CD4-positive, alpha-beta T cell (primary cell): ENCODE results near the gene RABEPK. TPM values are rescaled to one million over a fixed set of nuclear protein-coding genes. Genes with fewer than 3 reads are reported as not detected.

Experiments
- ATAC-seq: fragments of 200-7000 bp; cut with Tn5 transposase; one replicate; pipeline ENCODE4 v1.10.0; 2022; ENCODE audit warnings: mild to moderate bottlenecking; ENCODE audit not compliant: poor library complexity
- CTCF ChIA-PET: fragments of 350-600 bp; sonication (Branson Sonifier 250); formaldehyde crosslinking; loops from one replicate; lab custom pipeline; 2021; ENCODE audit warnings: antibody characterized with exemption, inconsistent platforms; lab: Charles Lee
- POLR2A ChIA-PET: fragments of 350-600 bp; sonication (Branson Sonifier 250); formaldehyde crosslinking; loops from one replicate; lab custom pipeline; 2021; ENCODE audit warnings: antibody characterized with exemption, inconsistent platforms; lab: Charles Lee
- DNase-seq, 14 experiments: peaks; one replicate each; pipeline ENCODE4 v3.0.0-alpha.2; 2013 to 2020; ENCODE audit warnings: mixed read lengths in 2 of 14
- H3K27ac ChIP-seq, 2 donors: one replicate each; pipeline versions ENCODE4 v1.5.1 to v1.7.0; 2013; ENCODE audit warnings: low read length in 2 of 2, low read depth in 1 of 2, mild to moderate bottlenecking in 1 of 2
- H3K27me3 ChIP-seq, 2 experiments: 1 replicate in 1 of 2; 2 replicates in 1 of 2; pipeline versions ENCODE4 v1.6.1 to v1.7.0; 2013; ENCODE audit warnings: low read length in 2 of 2, control low read depth in 1 of 2, mild to moderate bottlenecking in 1 of 2, moderate library complexity in 1 of 2; ENCODE audit not compliant: insufficient read depth in 2 of 2, control insufficient read depth in 1 of 2
- H3K36me3 ChIP-seq: one replicate; pipeline ENCODE4 v1.6.1; 2013; ENCODE audit warnings: low read length, control low read depth; ENCODE audit not compliant: insufficient read depth
- H3K4me1 ChIP-seq: one replicate; pipeline ENCODE4 v1.6.1; 2013; ENCODE audit warnings: low read length, control low read depth; ENCODE audit not compliant: insufficient read depth
- H3K4me3 ChIP-seq: one replicate; pipeline ENCODE4 v1.5.1; 2013; ENCODE audit warnings: mild to moderate bottlenecking, low read length, moderate library complexity
- H3K9me3 ChIP-seq, 2 experiments: 1 replicate in 1 of 2; 2 replicates in 1 of 2; pipeline versions ENCODE4 v1.6.1 to v1.7.0; 2013; ENCODE audit warnings: low read length in 2 of 2, mild to moderate bottlenecking in 2 of 2, control low read depth in 1 of 2, moderate library complexity in 1 of 2; ENCODE audit not compliant: control insufficient read depth in 1 of 2, insufficient read depth in 1 of 2
- H3K27ac Mint-ChIP-seq: one replicate; pipeline ENCODE4 v1.8.0; 2020; ENCODE audit warnings: mixed read lengths
- H3K27me3 Mint-ChIP-seq: one replicate; pipeline ENCODE4 v1.8.0; 2021; ENCODE audit warnings: mixed read lengths
- H3K36me3 Mint-ChIP-seq: one replicate; pipeline ENCODE4 v1.8.0; 2021; ENCODE audit warnings: low read depth, mixed read lengths
- H3K4me1 Mint-ChIP-seq: one replicate; pipeline ENCODE4 v1.8.0; 2021; ENCODE audit warnings: low read depth, mixed read lengths
- H3K4me3 Mint-ChIP-seq: one replicate; pipeline ENCODE4 v1.8.0; 2020; ENCODE audit warnings: mild to moderate bottlenecking, mixed read lengths
- H3K9me3 Mint-ChIP-seq: one replicate; pipeline ENCODE4 v1.8.0; 2020; ENCODE audit warnings: mixed read lengths
- CTCF ChIP-seq: fragments of 200-600 bp; IDR thresholded peaks from one replicate; pipeline ENCODE4 v1.8.0; 2022; ENCODE audit warnings: antibody characterized with exemption, mild to moderate bottlenecking
- intact Hi-C, 2 experiments: fragments of 100-400 bp; cut with DNase I in 1 of 2; cut with micrococcal nuclease in 1 of 2; formaldehyde crosslinking; loops; one replicate each; pipeline versions ENCODE4 v1.15.1 to v1.9.0; 2023 to 2025; cut with DNase I, micrococcal nuclease
- total RNA-seq, 174 experiments: library from RNA in 2 of 174; stranded (reverse) in 2 of 174; gene quantifications; one replicate each; pipeline ENCODE4 v1.2.3 and lab custom pipeline; 2021 to 2026

RABEPK gene
- total RNA-seq, 2 experiments from 2014 or later: 6.8 to 8.3 TPM

DNA sequence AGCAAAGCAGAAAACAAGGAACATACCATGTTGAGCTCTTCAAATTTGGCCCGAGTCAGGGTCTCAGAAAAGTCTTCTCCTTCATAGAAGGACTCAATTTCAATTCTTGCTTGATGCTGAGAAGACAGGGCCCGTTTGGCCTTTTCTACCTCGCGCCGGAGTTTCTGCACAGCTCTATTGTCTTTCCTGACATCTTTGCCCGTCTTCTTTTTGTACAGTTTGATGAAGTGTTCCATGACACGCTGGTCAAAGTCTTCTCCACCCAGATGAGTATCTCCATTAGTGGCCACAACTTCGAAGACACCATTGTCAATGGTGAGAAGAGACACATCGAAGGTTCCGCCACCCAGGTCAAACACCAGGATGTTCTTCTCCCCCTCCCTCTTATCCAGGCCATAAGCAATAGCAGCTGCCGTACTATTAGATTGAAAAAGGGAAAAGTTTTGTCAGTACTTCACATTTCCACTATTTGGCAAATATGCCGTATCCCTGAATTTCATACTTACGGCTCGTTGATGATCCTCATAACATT lies 38.6 kb downstream of the RABEPK start:
- Histone ChIP-seq H3K4me1 (peaks cover 38% of the 10 kb centered on the region), H3K9me3 (no peaks in the 10 kb centered on the region), H3K36me3 (peaks cover 56% of the 10 kb centered on the region), H3K27ac (no peak overlapping the region), H3K27me3 (no peaks in the 10 kb centered on the region), H3K4me3 (no peak overlapping the region)
- Mint-ChIP-seq H3K27ac (peak overlapping the region; percentile 98), H3K9me3 (no peaks in the 10 kb centered on the region), H3K4me3 (peak overlapping the region; percentile 98), H3K27me3 (no peaks in the 10 kb centered on the region), H3K36me3 (peaks cover 79% of the 10 kb centered on the region), H3K4me1 (peaks cover 71% of the 10 kb centered on the region)
- DNase-seq (no peak), ATAC-seq (no peak)
- TF ChIP-seq CTCF: no peak
- intact Hi-C loops: no loop called here
- CTCF ChIA-PET: no interaction called here
- POLR2A ChIA-PET: interaction anchor here (2.7 kb wide), 1 partner anchor 44 kb away, joined by 13 read pairs; no protein-coding TSS in a partner anchor

GRCh38 chr9:125239631-125240597 lies 39.6 kb downstream of the RABEPK start:
- Histone ChIP-seq H3K9me3 (no peaks in the 10 kb centered on the region), H3K36me3 (peaks cover 50% of the 10 kb centered on the region), H3K4me3 (peak overlapping the region; percentile 95), H3K27me3 (no peaks in the 10 kb centered on the region), H3K27ac (peak overlapping the region; percentile 96 to 97), H3K4me1 (peaks cover 38% of the 10 kb centered on the region)
- DNase-seq (peak in 1 of 14 experiments; percentile 5), ATAC-seq (no peak)
- intact Hi-C loops: loop anchor here (5.0 to 10.0 kb wide), 3 partner anchors 373 to 505 kb away; partner anchors contain the start of genes ARPC5L (in 1 of the 2), PBX3 (in 1 of the 2) and RPL35 (in 1 of the 2)
- Mint-ChIP-seq H3K27ac (peak overlapping the region; percentile 98), H3K4me3 (peak overlapping the region; percentile 98), H3K27me3 (no peaks in the 10 kb centered on the region), H3K4me1 (peaks cover 68% of the 10 kb centered on the region), H3K36me3 (peaks cover 71% of the 10 kb centered on the region), H3K9me3 (no peaks in the 10 kb centered on the region)
- POLR2A ChIA-PET: interaction anchor here (0.6 to 3.8 kb wide), 11 partner anchors 13 to 371 kb away, joined by 3 to 119 read pairs (median 9); partner anchors contain the start of genes GAPVD1, PPP6C, RABEPK and SCAI
- CTCF ChIA-PET: no interaction called here
- no peak for TF ChIP-seq CTCF

GRCh38 chr9:125240649-125240999 lies 40.3 kb downstream of the RABEPK start:
- CTCF ChIA-PET: interaction anchor here (2.4 kb wide), 1 partner anchor 21 kb away, joined by 23 read pairs; the partner anchor contains the start of gene GAPVD1
- H3K4me1 ChIP-seq: peaks cover 38% of the 10 kb centered on the region

More at GRCh38 chr9:125240649-125240999, 40.3 kb downstream of the RABEPK start:
- TF ChIP-seq CTCF: no peak
- Histone ChIP-seq H3K36me3 (peaks cover 43% of the 10 kb centered on the region), H3K27ac (peak overlapping the region; percentile 96 to 97), H3K9me3 (no peaks in the 10 kb centered on the region), H3K4me3 (peak overlapping the region; percentile 95), H3K27me3 (no peaks in the 10 kb centered on the region)
- Mint-ChIP-seq H3K27ac (peak overlapping the region; percentile 98), H3K4me3 (peak overlapping the region; percentile 98), H3K36me3 (peaks cover 64% of the 10 kb centered on the region), H3K9me3 (no peaks in the 10 kb centered on the region), H3K4me1 (peaks cover 61% of the 10 kb centered on the region), H3K27me3 (no peaks in the 10 kb centered on the region)
- ATAC-seq: no peak
- POLR2A ChIA-PET: interaction anchor here (0.7 to 3.8 kb wide), 17 partner anchors 13 to 372 kb away, joined by 3 to 119 read pairs (median 9); partner anchors contain the start of genes GAPVD1, GOLGA1, PPP6C and RABEPK
- DNase-seq: peak in 9 of 14 experiments; percentile 9 to 67 (median 29)
- intact Hi-C loops: loop anchor here (5.0 to 10.0 kb wide), 3 partner anchors 373 to 504 kb away; partner anchors contain the start of genes ARPC5L (in 1 of the 2), PBX3 (in 1 of the 2) and RPL35 (in 1 of the 2)
